ENCODE data around the gene CD33.

The CD33 gene

DNA sequence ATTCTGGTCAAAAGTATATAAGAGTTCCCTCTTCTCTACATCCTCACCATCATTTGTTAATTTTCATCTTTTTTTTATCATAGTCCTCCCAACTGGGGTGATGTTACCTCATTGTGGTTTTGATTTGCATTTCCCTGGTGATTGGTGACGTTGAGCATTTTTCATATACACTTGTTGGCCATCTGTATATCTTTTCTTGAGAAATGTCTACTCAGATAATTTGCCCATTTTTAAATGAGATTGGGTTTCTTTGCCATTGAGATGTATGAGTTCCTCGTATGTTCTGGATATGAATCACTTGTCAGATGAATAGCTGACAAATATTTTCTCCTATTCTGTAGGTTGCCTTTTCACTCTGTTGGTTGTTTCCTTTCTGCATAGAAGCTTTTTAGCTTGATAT, 2.4 kb downstream of the CD33 start:
- H3K4me2 ChIP-seq (ENCODE audit: low read depth, low read length): no peak overlapping the region
- DNase-seq: no peak
- H3K79me2 ChIP-seq (ENCODE audit: low read length): no peaks in the 10 kb centered on the region
- TF ChIP-seq EZH2 (optimal IDR thresholded peaks at IDR 0.05; ENCODE audit: low read depth, low read length): no peak
- H3K4me3 ChIP-seq (ENCODE audit: low read length): no peak overlapping the region
- H2AFZ ChIP-seq (ENCODE audit: low read length): no peak overlapping the region
- no peaks in the 10 kb centered on the region for H3K36me3 ChIP-seq (replicated peaks; ENCODE audit: insufficient read depth, low read length)
- H3K9me2 ChIP-seq (replicated peaks; ENCODE audit: insufficient read depth, low read length): no peaks in the 10 kb centered on the region
- no peaks in the 10 kb centered on the region for H3F3A ChIP-seq (ENCODE audit: insufficient read depth, low read length)
- H3K4me1 ChIP-seq (ENCODE audit: low read length): no peaks in the 10 kb centered on the region
- no peak overlapping the region for H3K9ac ChIP-seq (ENCODE audit: low read length)
- H3K27ac ChIP-seq (ENCODE audit: low read length): no peak overlapping the region
- no peaks in the 10 kb centered on the region for H4K20me1 ChIP-seq (ENCODE audit: insufficient read depth, low read length)
- H3K9me3 ChIP-seq (replicated peaks; ENCODE audit: insufficient read depth, low read length): no peaks in the 10 kb centered on the region
- H3K27me3 ChIP-seq (replicated peaks; ENCODE audit: insufficient read depth, low read length): no peaks in the 10 kb centered on the region

DNA sequence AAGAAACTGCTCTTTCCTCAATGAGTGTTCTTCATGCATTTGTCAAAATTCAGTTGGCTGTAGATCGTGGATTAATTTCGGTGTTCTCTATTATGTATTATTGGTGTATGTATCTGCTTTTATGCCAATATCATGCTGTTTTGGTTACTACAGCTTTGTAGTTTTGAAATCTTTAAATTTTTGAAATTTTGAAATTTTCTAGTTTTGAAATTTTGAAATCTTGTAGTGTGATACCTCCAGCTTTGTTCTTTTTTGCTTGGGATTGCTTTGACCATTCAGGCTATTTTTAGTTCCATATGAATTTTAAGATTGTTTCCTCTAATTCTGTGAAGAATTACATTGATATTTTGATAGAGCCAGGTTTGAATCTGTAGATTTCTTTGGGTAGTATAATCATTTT, 3.1 kb downstream of the CD33 start:
- H3K27ac ChIP-seq (ENCODE audit: low read length): no peak overlapping the region
- no peaks in the 10 kb centered on the region for H3K79me2 ChIP-seq (ENCODE audit: low read length)
- DNase-seq: no peak
- no peaks in the 10 kb centered on the region for H3F3A ChIP-seq (ENCODE audit: insufficient read depth, low read length)
- H3K4me3 ChIP-seq (ENCODE audit: low read length): no peak overlapping the region
- H3K9me2 ChIP-seq (replicated peaks; ENCODE audit: insufficient read depth, low read length): no peaks in the 10 kb centered on the region
- TF ChIP-seq EZH2phosphoT487 (IDR thresholded peaks at IDR 0.05; ENCODE audit: low read length) (no peak), CTCF (IDR thresholded peaks at IDR 0.05; ENCODE audit: low read length) (no peak), EZH2 (optimal IDR thresholded peaks at IDR 0.05; ENCODE audit: low read depth, low read length) (no peak)
- H3K4me1 ChIP-seq (ENCODE audit: low read length): no peaks in the 10 kb centered on the region
- H2AFZ ChIP-seq (ENCODE audit: low read length): no peak overlapping the region
- no peak overlapping the region for H3K4me2 ChIP-seq (ENCODE audit: low read depth, low read length)
- H3K36me3 ChIP-seq (replicated peaks; ENCODE audit: insufficient read depth, low read length): no peaks in the 10 kb centered on the region
- no peaks in the 10 kb centered on the region for H3K27me3 ChIP-seq (replicated peaks; ENCODE audit: insufficient read depth, low read length)
- no peak overlapping the region for H3K9ac ChIP-seq (ENCODE audit: low read length)
- no peaks in the 10 kb centered on the region for H3K9me3 ChIP-seq (replicated peaks; ENCODE audit: insufficient read depth, low read length)
- H4K20me1 ChIP-seq (ENCODE audit: insufficient read depth, low read length): no peaks in the 10 kb centered on the region

- no peak overlapping the region for H3K9ac ChIP-seq (ENCODE audit: low read length)
- H3K27me3 ChIP-seq (replicated peaks; ENCODE audit: insufficient read depth, low read length): no peaks in the 10 kb centered on the region; the same call in 1 of the 2 replicates
- DNase-seq: no peak
- H3K27ac ChIP-seq (ENCODE audit: low read length): no peak overlapping the region
- no peaks in the 10 kb centered on the region for H3K36me3 ChIP-seq (replicated peaks; ENCODE audit: insufficient read depth, low read length)
- no peaks in the 10 kb centered on the region for H3F3A ChIP-seq (ENCODE audit: insufficient read depth, low read length)
- H3K4me3 ChIP-seq (ENCODE audit: low read length): no peak overlapping the region
- H3K9me2 ChIP-seq (replicated peaks; ENCODE audit: insufficient read depth, low read length): no peaks in the 10 kb centered on the region
- no peak overlapping the region for H3K4me2 ChIP-seq (ENCODE audit: low read depth, low read length)
- H4K20me1 ChIP-seq (ENCODE audit: insufficient read depth, low read length): no peaks in the 10 kb centered on the region
- no peak overlapping the region for H2AFZ ChIP-seq (ENCODE audit: low read length)
- no peaks in the 10 kb centered on the region for H3K79me2 ChIP-seq (ENCODE audit: low read length)
- no peak for TF ChIP-seq EZH2 (optimal IDR thresholded peaks at IDR 0.05; ENCODE audit: low read depth, low read length)
- no peak for TF ChIP-seq CTCF (IDR thresholded peaks at IDR 0.05; ENCODE audit: low read length)
- TF ChIP-seq EZH2phosphoT487 (IDR thresholded peaks at IDR 0.05; ENCODE audit: low read length): no peak
- H3K9me3 ChIP-seq (replicated peaks; ENCODE audit: insufficient read depth, low read length): no peaks in the 10 kb centered on the region
- no peaks in the 10 kb centered on the region for H3K4me1 ChIP-seq (ENCODE audit: low read length)
Observed at GRCh38 chr19:51240866-51241265, 16.0 kb downstream of the CD33 start.

GRCh38 chr19:51242881-51243630, 18.2 kb downstream of the CD33 start:
- Histone ChIP-seq H3K4me2 (ENCODE audit: low read depth, low read length) (no peak overlapping the region), H3K79me2 (ENCODE audit: low read length) (no peaks in the 10 kb centered on the region), H2AFZ (ENCODE audit: low read length) (no peak overlapping the region), H3K27ac (ENCODE audit: low read length) (no peak overlapping the region), H3K4me1 (ENCODE audit: low read length) (no peaks in the 10 kb centered on the region), H4K20me1 (ENCODE audit: insufficient read depth, low read length) (no peaks in the 10 kb centered on the region), H3K36me3 (replicated peaks; ENCODE audit: insufficient read depth, low read length) (no peaks in the 10 kb centered on the region), H3F3A (ENCODE audit: insufficient read depth, low read length) (no peaks in the 10 kb centered on the region), H3K27me3 (replicated peaks; ENCODE audit: insufficient read depth, low read length) (no peaks in the 10 kb centered on the region; the same call in 1 of the 2 replicates), H3K9ac (ENCODE audit: low read length) (no peak overlapping the region), H3K9me3 (replicated peaks; ENCODE audit: insufficient read depth, low read length) (no peaks in the 10 kb centered on the region), H3K9me2 (replicated peaks; ENCODE audit: insufficient read depth, low read length) (no peaks in the 10 kb centered on the region), H3K4me3 (ENCODE audit: low read length) (no peak overlapping the region)
- TF ChIP-seq EZH2phosphoT487 (IDR thresholded peaks at IDR 0.05; ENCODE audit: low read length) (no peak), EZH2 (optimal IDR thresholded peaks at IDR 0.05; ENCODE audit: low read depth, low read length) (no peak), CTCF (IDR thresholded peaks at IDR 0.05; ENCODE audit: low read length) (no peak)
- DNase-seq: no peak

Measured in MM.1S (cell line).